ENCODE results near the gene FANCI.

FANCI gene

DNA sequence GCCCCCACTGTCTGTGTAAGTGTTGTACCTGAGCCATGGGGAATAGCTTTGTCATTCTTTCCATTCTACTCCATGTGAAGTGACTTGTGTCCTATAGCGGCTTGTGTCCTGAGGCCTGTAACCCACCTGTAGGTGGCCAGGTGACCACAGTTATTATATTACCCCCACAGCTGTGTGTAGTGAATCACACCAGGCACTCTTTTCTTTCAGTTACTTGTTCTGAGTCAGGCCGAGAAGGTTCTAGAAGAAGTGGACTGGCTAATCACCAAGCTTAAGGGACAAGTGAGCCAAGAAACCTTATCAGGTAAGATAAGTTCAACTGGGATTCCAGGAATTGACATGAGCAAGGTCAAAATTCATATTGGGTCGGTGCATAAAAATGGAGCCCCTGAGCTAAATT, 61.6 kb downstream of the FANCI start:
- peaks cover 87 to 95% of the 10 kb centered on the region in 2 experiments for H3K36me3 ChIP-seq (ENCODE audit: control insufficient read depth in 2 of 2, insufficient read depth in 1 of 2, low read length in 2 of 2)
- H3K4me3 ChIP-seq (ENCODE audit: low read depth, low read length), result no peak overlapping the region
- CTCF ChIA-PET, result interaction anchor here (0.5 to 1.9 kb wide), 6 partner anchors 12 to 667 kb away, joined by 3 to 12 read pairs (median 4); no protein-coding TSS in a partner anchor
- TF ChIP-seq ZNF311 (tag by site-specific recombination; IDR thresholded peaks at IDR 0.05; ENCODE audit: borderline replicate concordance) (no peak), ZNF426 (tag by site-specific recombination; IDR thresholded peaks at IDR 0.05) (no peak), ZSCAN23 (tag by site-specific recombination; IDR thresholded peaks at IDR 0.05) (no peak), SCRT2 (tag by site-specific recombination; IDR thresholded peaks at IDR 0.05) (no peak), ZNF391 (tag by site-specific recombination; IDR thresholded peaks at IDR 0.05; ENCODE audit: borderline replicate concordance, low read depth) (no peak), ZNF792 (tag by site-specific recombination; IDR thresholded peaks at IDR 0.05) (no peak), ZNF157 (tag by site-specific recombination; IDR thresholded peaks at IDR 0.05) (no peak), GLIS1 (tag by site-specific recombination; IDR thresholded peaks at IDR 0.05) (no peak), ZNF416 (tag by site-specific recombination; IDR thresholded peaks at IDR 0.05) (no peak)
- TF ChIP-seq, protein P1, sequence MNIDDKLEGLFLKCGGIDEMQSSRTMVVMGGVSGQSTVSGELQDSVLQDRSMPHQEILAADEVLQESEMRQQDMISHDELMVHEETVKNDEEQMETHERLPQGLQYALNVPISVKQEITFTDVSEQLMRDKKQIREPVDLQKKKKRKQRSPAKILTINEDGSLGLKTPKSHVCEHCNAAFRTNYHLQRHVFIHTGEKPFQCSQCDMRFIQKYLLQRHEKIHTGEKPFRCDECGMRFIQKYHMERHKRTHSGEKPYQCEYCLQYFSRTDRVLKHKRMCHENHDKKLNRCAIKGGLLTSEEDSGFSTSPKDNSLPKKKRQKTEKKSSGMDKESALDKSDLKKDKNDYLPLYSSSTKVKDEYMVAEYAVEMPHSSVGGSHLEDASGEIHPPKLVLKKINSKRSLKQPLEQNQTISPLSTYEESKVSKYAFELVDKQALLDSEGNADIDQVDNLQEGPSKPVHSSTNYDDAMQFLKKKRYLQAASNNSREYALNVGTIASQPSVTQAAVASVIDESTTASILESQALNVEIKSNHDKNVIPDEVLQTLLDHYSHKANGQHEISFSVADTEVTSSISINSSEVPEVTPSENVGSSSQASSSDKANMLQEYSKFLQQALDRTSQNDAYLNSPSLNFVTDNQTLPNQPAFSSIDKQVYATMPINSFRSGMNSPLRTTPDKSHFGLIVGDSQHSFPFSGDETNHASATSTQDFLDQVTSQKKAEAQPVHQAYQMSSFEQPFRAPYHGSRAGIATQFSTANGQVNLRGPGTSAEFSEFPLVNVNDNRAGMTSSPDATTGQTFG (tag by site-specific recombination; IDR thresholded peaks at IDR 0.05; ENCODE audit: borderline replicate concordance), result no peak
- TF ChIP-seq, protein P2, sequence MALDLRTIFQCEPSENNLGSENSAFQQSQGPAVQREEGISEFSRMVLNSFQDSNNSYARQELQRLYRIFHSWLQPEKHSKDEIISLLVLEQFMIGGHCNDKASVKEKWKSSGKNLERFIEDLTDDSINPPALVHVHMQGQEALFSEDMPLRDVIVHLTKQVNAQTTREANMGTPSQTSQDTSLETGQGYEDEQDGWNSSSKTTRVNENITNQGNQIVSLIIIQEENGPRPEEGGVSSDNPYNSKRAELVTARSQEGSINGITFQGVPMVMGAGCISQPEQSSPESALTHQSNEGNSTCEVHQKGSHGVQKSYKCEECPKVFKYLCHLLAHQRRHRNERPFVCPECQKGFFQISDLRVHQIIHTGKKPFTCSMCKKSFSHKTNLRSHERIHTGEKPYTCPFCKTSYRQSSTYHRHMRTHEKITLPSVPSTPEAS (tag by site-specific recombination; IDR thresholded peaks at IDR 0.05), result no peak
- TF ChIP-seq, protein P3, sequence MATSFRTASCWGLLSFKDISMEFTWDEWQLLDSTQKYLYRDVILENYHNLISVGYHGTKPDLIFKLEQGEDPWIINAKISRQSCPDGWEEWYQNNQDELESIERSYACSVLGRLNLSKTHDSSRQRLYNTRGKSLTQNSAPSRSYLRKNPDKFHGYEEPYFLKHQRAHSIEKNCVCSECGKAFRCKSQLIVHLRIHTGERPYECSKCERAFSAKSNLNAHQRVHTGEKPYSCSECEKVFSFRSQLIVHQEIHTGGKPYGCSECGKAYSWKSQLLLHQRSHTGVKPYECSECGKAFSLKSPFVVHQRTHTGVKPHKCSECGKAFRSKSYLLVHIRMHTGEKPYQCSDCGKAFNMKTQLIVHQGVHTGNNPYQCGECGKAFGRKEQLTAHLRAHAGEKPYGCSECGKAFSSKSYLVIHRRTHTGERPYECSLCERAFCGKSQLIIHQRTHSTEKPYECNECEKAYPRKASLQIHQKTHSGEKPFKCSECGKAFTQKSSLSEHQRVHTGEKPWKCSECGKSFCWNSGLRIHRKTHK (tag by site-specific recombination; IDR thresholded peaks at IDR 0.05), result no peak
- TF ChIP-seq, protein P4, sequence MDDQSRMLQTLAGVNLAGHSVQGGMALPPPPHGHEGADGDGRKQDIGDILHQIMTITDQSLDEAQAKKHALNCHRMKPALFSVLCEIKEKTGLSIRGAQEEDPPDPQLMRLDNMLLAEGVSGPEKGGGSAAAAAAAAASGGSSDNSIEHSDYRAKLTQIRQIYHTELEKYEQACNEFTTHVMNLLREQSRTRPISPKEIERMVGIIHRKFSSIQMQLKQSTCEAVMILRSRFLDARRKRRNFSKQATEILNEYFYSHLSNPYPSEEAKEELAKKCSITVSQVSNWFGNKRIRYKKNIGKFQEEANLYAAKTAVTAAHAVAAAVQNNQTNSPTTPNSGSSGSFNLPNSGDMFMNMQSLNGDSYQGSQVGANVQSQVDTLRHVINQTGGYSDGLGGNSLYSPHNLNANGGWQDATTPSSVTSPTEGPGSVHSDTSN (CRISPR knock-in tag; IDR thresholded peaks at IDR 0.05), result no peak
- no peaks in the 10 kb centered on the region for H3K4me1 ChIP-seq (ENCODE audit: control insufficient read depth, insufficient read depth, low read length)
- POLR2A ChIA-PET, result interaction anchor here (0.7 to 1.0 kb wide), 2 partner anchors 12 to 191 kb away, joined by 3 read pairs; no protein-coding TSS in a partner anchor
- H3K27ac ChIP-seq (ENCODE audit: extremely low read depth, low read depth, low read length), result no peak overlapping the region
- no peaks in the 10 kb centered on the region for H3K9me3 ChIP-seq (ENCODE audit: control insufficient read depth, insufficient read depth, low read depth, low read length)

DNA sequence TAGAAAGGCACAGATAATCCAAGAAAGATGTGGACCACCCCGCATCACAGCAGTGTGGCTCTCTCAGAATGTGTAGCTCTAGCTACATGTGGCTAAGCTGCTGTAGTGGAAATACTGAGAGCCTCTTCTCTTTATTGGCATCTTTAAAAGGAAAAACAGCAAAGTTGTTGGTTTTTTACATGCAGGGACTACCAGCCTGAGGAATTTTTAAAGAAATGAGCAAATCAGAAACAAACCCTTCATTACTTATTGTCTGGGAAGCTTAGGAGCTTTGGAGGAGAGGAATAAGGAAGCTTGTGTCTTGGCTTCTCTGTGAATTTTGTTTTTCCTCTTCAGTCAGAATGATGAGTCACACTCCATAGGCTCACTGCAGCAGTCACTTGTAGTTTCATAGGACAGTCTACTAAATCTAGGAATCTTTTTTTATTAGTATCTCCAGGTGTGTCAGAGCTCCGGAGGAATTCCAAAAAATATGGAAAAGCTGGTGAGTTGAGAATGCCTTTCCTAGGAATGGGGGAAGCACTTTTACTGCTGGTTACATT, 63.3 kb downstream of the FANCI start:
- Histone ChIP-seq H3K27ac (ENCODE audit: extremely low read depth, low read depth, low read length) (no peak overlapping the region), H3K4me1 (ENCODE audit: control insufficient read depth, insufficient read depth, low read length) (no peaks in the 10 kb centered on the region), H3K4me3 (ENCODE audit: low read depth, low read length) (no peak overlapping the region), H3K36me3 (ENCODE audit: control insufficient read depth in 2 of 2, insufficient read depth in 1 of 2, low read length in 2 of 2) (peaks cover 75 to 91% of the 10 kb centered on the region in 2 experiments), H3K9me3 (ENCODE audit: control insufficient read depth, insufficient read depth, low read depth, low read length) (no peaks in the 10 kb centered on the region)
- CTCF ChIA-PET, result interaction anchor here (1.0 to 1.4 kb wide), 3 partner anchors 11 to 100 kb away, joined by 3 to 8 read pairs (median 3); no protein-coding TSS in a partner anchor
- POLR2A ChIA-PET, result interaction anchor here (0.7 kb wide), 1 partner anchor 11 kb away, joined by 3 read pairs; no protein-coding TSS in a partner anchor
- TF ChIP-seq KLF10 (tag by site-specific recombination; IDR thresholded peaks at IDR 0.05) (no peak), GLIS2 (tag by site-specific recombination; IDR thresholded peaks at IDR 0.05) (no peak), ZNF138 (tag by site-specific recombination; IDR thresholded peaks at IDR 0.05; ENCODE audit: borderline replicate concordance) (no peak), ZNF169 (tag by site-specific recombination; IDR thresholded peaks at IDR 0.05) (no peak), MZF1 (tag by site-specific recombination; IDR thresholded peaks at IDR 0.05; ENCODE audit: borderline replicate concordance) (no peak), ZNF548 (tag by site-specific recombination; IDR thresholded peaks at IDR 0.05) (no peak), HOXA7 (CRISPR knock-in tag; IDR thresholded peaks at IDR 0.05; ENCODE audit: borderline replicate concordance) (no peak)
- TF ChIP-seq, protein P5, sequence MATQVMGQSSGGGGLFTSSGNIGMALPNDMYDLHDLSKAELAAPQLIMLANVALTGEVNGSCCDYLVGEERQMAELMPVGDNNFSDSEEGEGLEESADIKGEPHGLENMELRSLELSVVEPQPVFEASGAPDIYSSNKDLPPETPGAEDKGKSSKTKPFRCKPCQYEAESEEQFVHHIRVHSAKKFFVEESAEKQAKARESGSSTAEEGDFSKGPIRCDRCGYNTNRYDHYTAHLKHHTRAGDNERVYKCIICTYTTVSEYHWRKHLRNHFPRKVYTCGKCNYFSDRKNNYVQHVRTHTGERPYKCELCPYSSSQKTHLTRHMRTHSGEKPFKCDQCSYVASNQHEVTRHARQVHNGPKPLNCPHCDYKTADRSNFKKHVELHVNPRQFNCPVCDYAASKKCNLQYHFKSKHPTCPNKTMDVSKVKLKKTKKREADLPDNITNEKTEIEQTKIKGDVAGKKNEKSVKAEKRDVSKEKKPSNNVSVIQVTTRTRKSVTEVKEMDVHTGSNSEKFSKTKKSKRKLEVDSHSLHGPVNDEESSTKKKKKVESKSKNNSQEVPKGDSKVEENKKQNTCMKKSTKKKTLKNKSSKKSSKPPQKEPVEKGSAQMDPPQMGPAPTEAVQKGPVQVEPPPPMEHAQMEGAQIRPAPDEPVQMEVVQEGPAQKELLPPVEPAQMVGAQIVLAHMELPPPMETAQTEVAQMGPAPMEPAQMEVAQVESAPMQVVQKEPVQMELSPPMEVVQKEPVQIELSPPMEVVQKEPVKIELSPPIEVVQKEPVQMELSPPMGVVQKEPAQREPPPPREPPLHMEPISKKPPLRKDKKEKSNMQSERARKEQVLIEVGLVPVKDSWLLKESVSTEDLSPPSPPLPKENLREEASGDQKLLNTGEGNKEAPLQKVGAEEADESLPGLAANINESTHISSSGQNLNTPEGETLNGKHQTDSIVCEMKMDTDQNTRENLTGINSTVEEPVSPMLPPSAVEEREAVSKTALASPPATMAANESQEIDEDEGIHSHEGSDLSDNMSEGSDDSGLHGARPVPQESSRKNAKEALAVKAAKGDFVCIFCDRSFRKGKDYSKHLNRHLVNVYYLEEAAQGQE (tag by site-specific recombination; IDR thresholded peaks at IDR 0.05), result no peak
- TF ChIP-seq, protein P6, sequence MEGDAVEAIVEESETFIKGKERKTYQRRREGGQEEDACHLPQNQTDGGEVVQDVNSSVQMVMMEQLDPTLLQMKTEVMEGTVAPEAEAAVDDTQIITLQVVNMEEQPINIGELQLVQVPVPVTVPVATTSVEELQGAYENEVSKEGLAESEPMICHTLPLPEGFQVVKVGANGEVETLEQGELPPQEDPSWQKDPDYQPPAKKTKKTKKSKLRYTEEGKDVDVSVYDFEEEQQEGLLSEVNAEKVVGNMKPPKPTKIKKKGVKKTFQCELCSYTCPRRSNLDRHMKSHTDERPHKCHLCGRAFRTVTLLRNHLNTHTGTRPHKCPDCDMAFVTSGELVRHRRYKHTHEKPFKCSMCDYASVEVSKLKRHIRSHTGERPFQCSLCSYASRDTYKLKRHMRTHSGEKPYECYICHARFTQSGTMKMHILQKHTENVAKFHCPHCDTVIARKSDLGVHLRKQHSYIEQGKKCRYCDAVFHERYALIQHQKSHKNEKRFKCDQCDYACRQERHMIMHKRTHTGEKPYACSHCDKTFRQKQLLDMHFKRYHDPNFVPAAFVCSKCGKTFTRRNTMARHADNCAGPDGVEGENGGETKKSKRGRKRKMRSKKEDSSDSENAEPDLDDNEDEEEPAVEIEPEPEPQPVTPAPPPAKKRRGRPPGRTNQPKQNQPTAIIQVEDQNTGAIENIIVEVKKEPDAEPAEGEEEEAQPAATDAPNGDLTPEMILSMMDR (tag by site-specific recombination; IDR thresholded peaks at IDR 0.05), result no peak

All from HEK293 (cell line).